Measurements from ENCODE around the gene LARP1B.
"Not testable (repeated sequence)": the region's sequence is repeated elsewhere in the genome, so short reads cannot be mapped to it uniquely, and the experiment has no call there.

LARP1B gene

DNA sequence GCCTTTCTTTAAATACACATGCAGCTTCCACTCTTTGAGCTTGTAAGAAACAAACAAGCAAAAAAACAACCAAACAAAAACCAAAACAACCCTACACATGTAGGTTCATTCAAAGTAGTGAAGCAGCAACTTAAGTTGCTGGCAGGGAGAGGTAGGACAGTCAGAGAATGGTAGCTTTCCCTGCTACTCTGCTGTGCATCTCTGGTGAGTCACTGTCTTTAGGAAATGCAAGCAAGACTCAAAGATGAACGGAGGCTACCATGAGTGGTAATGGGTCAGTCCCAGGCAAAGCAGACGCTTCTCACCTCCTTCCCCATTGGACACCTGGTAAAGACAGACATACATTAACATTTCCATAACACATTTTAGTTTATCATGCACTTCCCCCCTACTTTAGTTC, 183.3 kb downstream of the LARP1B start:
- no peak for DNase-seq (ENCODE audit: low read depth, low spot score)
- H3K4me3 ChIP-seq (ENCODE audit: low read length), result no peak overlapping the region

DNA sequence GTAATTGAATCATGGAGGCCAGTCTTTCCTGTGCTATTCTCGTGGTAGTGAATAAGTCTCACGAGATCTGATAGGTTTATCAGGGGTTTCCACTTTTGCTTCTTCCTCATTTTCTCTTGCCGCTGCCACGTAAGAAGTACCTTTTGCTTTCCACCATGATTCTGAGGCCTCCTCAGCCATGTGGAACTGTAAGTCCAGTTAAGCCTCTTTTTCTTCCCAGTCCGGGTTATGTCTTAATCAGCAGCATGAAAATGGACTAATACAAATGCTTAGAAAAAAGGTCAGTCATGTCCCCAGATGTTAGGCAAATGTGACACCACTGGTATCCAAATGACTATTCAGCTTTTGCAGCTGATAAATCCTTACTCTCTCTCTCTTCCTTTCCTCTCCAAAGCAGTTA, 184.3 kb downstream of the LARP1B start:
- H3K36me3 ChIP-seq (ENCODE audit: control insufficient read depth, insufficient read depth, low read length); H3K27me3 ChIP-seq (ENCODE audit: control insufficient read depth, insufficient read depth, low read length); H3K4me3 ChIP-seq (ENCODE audit: low read length); DNase-seq (ENCODE audit: low read depth, low spot score); H3K9me3 ChIP-seq (ENCODE audit: control insufficient read depth, insufficient read depth, low read length); H3K4me1 ChIP-seq (ENCODE audit: control insufficient read depth, insufficient read depth, low read length); H3K27ac ChIP-seq (ENCODE audit: low read length): not testable (repeated sequence)
- WGBS (ENCODE audit: insufficient coverage, insufficient read length), result no CpG with 5 or more reads among the region's 5 CpGs

More for the DNA sequence above, 183.3 kb downstream of the LARP1B start:
- Histone ChIP-seq H3K27me3 (ENCODE audit: control insufficient read depth, insufficient read depth, low read length) (no peaks in the 10 kb centered on the region), H3K27ac (ENCODE audit: low read length) (no peak overlapping the region), H3K4me1 (ENCODE audit: control insufficient read depth, insufficient read depth, low read length) (no peaks in the 10 kb centered on the region), H3K36me3 (ENCODE audit: control insufficient read depth, insufficient read depth, low read length) (no peaks in the 10 kb centered on the region), H3K9me3 (ENCODE audit: control insufficient read depth, insufficient read depth, low read length) (peaks cover 2% of the 10 kb centered on the region)
- no CpG with 5 or more reads among the region's 2 CpGs for WGBS (ENCODE audit: insufficient coverage, insufficient read length)

DNA sequence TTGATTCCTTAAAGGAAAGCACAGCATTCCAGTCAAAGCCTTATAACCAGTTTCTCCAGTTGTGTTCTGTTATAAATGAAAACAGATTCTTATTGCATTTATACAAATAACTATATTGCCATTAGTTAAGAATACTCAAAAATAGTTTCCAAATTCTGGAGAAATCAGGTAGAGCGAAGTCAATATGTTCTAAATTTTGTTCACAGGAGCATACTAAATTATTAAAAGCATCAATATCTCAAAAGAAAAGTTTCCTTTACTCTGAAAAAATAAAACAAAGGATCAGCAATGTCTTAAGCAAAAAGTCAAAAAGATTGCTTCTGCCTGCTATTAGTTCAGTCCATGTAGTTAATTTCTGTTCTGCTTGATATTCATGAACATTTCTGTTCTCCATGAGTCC, 186.8 kb downstream of the LARP1B start:
- Histone ChIP-seq H3K36me3 (ENCODE audit: control insufficient read depth, insufficient read depth, low read length) (no peaks in the 10 kb centered on the region), H3K4me1 (ENCODE audit: control insufficient read depth, insufficient read depth, low read length) (no peaks in the 10 kb centered on the region), H3K4me3 (ENCODE audit: low read length) (no peak overlapping the region), H3K27me3 (ENCODE audit: control insufficient read depth, insufficient read depth, low read length) (no peaks in the 10 kb centered on the region), H3K9me3 (ENCODE audit: control insufficient read depth, insufficient read depth, low read length) (peaks cover 2% of the 10 kb centered on the region), H3K27ac (ENCODE audit: low read length) (no peak overlapping the region)
- no peak for DNase-seq (ENCODE audit: low read depth, low spot score)
- no CpG with 5 or more reads among the region's 1 CpG for WGBS (ENCODE audit: insufficient coverage, insufficient read length)

DNA sequence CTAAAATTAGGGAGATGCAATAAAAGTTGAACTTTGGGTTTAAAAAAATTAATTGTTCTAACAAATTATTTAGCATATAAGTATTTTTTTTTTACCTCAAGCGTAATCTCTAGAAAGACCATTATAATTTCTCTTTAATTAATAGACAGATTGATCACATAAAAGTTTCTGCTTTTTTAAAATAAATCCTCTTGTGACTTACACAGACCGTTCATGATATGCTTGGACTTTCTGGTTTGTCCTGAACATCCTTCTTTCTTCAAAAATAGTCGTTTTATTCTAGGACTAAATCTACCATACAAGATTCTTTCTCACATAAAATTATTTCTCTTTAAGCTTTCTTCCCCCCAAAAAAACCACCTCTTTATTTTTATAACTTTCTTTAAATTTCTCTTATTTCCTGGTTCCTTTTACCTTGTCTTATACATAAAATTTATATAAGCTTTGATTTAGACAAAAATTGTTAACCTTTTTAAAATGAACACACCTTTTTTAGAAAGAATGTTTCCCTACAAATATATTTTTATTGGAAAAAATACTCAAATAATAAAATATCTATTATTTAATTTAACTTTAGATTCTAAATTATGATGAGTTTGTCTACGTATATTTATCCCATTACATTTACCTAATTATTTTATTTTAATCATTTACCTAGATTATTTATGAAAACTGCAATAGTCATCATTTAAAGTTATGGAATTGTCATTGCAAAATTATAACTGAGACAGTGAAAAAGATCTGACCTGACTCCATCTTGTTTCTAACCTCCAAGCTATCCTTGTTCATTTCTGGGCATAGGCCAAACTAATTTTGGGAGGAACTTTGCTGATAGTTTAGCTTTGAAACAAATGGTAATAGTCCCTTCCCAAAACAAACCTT, 188.9 kb downstream of the LARP1B start:
- WGBS (ENCODE audit: insufficient coverage, insufficient read length), result no CpG with 5 or more reads among the region's 4 CpGs
- Histone ChIP-seq H3K27ac (ENCODE audit: low read length) (no peak overlapping the region), H3K36me3 (ENCODE audit: control insufficient read depth, insufficient read depth, low read length) (no peaks in the 10 kb centered on the region), H3K4me3 (ENCODE audit: low read length) (no peak overlapping the region), H3K27me3 (ENCODE audit: control insufficient read depth, insufficient read depth, low read length) (no peaks in the 10 kb centered on the region), H3K9me3 (ENCODE audit: control insufficient read depth, insufficient read depth, low read length) (peaks cover 2% of the 10 kb centered on the region), H3K4me1 (ENCODE audit: control insufficient read depth, insufficient read depth, low read length) (no peaks in the 10 kb centered on the region)
- DNase-seq (ENCODE audit: low read depth, low spot score), result no peak

DNA sequence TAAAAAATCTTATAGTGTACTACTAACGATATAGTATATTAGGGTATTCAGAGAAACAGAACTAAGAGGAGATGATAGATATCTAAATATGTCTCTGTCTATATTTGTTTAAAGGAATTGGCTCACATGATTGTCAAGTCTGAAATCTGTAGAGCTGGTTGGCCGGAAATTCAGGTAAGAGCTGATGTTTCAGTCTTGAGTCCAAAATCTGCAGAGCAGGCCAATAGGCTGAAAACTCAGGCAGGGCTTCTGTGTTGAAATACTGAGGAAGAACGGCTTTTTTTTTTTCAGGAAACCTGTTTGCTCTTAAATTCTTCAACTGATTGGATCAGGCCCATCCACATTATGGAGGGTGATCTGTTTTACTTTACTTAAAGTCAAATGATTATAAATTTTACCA, 194.8 kb downstream of the LARP1B start:
- no CpG with 5 or more reads among the region's 3 CpGs for WGBS (ENCODE audit: insufficient coverage, insufficient read length)
- no peak for DNase-seq (ENCODE audit: low read depth, low spot score)
- H3K36me3 ChIP-seq (ENCODE audit: control insufficient read depth, insufficient read depth, low read length), result no peaks in the 10 kb centered on the region
- H3K4me1 ChIP-seq (ENCODE audit: control insufficient read depth, insufficient read depth, low read length), result 0 out of 2 replicates have a peak, but pooled peaks cover 1% of the 10 kb centered on the region
- no peaks in the 10 kb centered on the region for H3K27me3 ChIP-seq (ENCODE audit: control insufficient read depth, insufficient read depth, low read length)
- H3K4me3 ChIP-seq (ENCODE audit: low read length), result no peak overlapping the region
- H3K9me3 ChIP-seq (ENCODE audit: control insufficient read depth, insufficient read depth, low read length), result no peaks in the 10 kb centered on the region
- H3K27ac ChIP-seq (ENCODE audit: low read length), result no peak overlapping the region

DNA sequence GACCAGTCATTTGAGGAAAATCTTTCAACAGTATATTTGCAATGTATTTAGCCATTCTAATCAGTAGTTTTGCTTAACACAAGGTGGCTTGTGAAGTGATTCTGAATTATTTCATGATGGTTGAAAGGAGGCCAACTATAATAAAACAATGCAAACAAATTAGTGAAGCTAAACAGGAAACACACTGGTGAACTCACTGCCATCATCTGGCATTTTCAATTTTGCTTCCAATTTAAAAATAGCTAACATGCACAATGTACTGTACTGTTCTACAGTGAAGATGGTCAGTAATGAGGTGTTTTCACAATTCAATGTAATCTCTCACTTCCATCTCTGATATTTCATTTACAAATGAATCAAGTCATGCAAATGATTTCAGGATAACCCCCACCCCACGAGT, 195.4 kb downstream of the LARP1B start:
- no peak for DNase-seq (ENCODE audit: low read depth, low spot score)
- WGBS (ENCODE audit: insufficient coverage, insufficient read length), result no CpG with 5 or more reads among the region's 1 CpG
- Histone ChIP-seq H3K4me3 (ENCODE audit: low read length) (no peak overlapping the region), H3K9me3 (ENCODE audit: control insufficient read depth, insufficient read depth, low read length) (no peaks in the 10 kb centered on the region), H3K4me1 (ENCODE audit: control insufficient read depth, insufficient read depth, low read length) (0 out of 2 replicates have a peak, but pooled peaks cover 1% of the 10 kb centered on the region), H3K27ac (ENCODE audit: low read length) (no peak overlapping the region), H3K27me3 (ENCODE audit: control insufficient read depth, insufficient read depth, low read length) (no peaks in the 10 kb centered on the region), H3K36me3 (ENCODE audit: control insufficient read depth, insufficient read depth, low read length) (no peaks in the 10 kb centered on the region)

DNA sequence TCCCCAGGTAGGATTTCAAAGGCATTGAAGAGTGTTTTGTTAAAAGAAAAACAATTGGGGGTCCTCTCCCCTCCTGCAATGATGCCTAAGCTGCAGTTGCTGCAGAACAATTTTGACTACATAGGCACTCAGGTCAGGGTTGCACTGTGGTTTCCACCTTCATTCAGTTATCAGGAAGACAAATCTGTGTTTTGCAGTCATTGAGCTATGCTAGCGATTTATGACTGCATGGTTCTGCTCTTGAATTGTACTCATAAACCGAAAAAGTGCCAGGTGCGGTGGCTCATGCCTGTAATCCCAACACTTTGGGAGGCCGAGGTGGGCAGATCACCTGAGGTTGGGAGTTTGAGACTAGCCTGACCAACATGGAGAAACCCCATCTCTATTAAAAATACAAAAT, 197.1 kb downstream of the LARP1B start:
- not testable (repeated sequence) for H3K9me3 ChIP-seq (ENCODE audit: control insufficient read depth, insufficient read depth, low read length); DNase-seq (ENCODE audit: low read depth, low spot score); H3K36me3 ChIP-seq (ENCODE audit: control insufficient read depth, insufficient read depth, low read length); H3K4me3 ChIP-seq (ENCODE audit: low read length); H3K27ac ChIP-seq (ENCODE audit: low read length); H3K4me1 ChIP-seq (ENCODE audit: control insufficient read depth, insufficient read depth, low read length); H3K27me3 ChIP-seq (ENCODE audit: control insufficient read depth, insufficient read depth, low read length)
- WGBS (ENCODE audit: insufficient coverage, insufficient read length), result no CpG with 5 or more reads among the region's 4 CpGs

DNA sequence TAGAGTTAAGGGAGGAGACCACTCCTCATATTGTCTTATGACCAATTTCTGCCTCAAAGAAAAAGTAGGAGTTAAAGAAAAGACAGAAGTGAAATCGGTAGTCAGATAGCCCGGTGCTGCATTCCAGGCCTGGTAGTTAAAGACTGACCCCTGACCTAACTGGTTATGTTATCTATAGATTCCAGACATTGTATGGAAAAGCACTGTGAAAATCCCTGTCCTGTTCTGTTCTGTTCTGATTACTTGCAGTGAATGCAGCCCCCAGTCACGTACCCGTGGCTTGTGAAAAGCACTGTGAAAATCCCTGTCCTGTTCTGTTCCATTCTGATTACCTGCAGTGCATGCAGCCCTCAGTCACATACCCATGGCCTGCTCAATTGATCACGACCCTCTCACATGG, 198.8 kb downstream of the LARP1B start:
- not testable (repeated sequence) for H3K4me3 ChIP-seq (ENCODE audit: low read length); DNase-seq (ENCODE audit: low read depth, low spot score); H3K36me3 ChIP-seq (ENCODE audit: control insufficient read depth, insufficient read depth, low read length); H3K27ac ChIP-seq (ENCODE audit: low read length); H3K4me1 ChIP-seq (ENCODE audit: control insufficient read depth, insufficient read depth, low read length); H3K27me3 ChIP-seq (ENCODE audit: control insufficient read depth, insufficient read depth, low read length); H3K9me3 ChIP-seq (ENCODE audit: control insufficient read depth, insufficient read depth, low read length)
- WGBS (ENCODE audit: insufficient coverage, insufficient read length), result no CpG with 5 or more reads among the region's 5 CpGs
